ENCODE results near the gene BDNF.

GRCh38 chr11:27635567-27636037 is 64.7 kb downstream of the BDNF start:
- TF ChIP-seq FOXP2 (optimal IDR thresholded peaks at IDR 0.05; ENCODE audit: control extremely low read depth, extremely low read length, insufficient read depth) (no peak), POLR2AphosphoS5 (IDR thresholded peaks at IDR 0.05; ENCODE audit: borderline replicate concordance, low read depth, low read length) (no peak)
